ENCODE measurements around the gene PTPRM. TPM values are rescaled to one million over a fixed set of nuclear protein-coding genes. Genes with fewer than 3 reads are reported as not detected.

Gene PTPRM
- total and polyA plus RNA-seq, 2 of the 4 experiments (the other 2 are of a cell fraction), result 28.3 to 51.2 TPM

DNA sequence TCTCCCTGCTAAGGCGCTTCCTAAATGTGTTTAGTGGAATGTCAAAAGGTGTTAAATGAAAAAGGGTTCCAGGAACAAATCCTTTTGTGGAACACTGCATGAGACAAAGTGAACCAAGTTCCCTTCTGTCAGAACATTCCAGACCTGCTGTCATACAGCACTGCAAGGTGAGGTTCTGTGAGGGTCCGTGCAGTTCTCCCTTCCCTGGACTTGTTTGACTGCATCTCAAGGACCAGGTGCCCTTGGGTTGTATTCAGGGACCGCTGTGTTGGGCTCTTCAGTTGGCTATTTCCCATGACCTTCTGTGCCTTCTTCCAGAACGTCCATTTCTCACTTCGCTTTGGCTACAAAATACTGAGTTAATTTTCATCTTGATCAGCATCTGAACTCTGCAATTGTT lies 328.2 kb downstream of the PTPRM start:
- Histone ChIP-seq H3K9me3 (ENCODE audit: control insufficient read depth, insufficient read depth, low read length) (no peaks in the 10 kb centered on the region), H3K9ac (ENCODE audit: low read depth, low read length) (no peak overlapping the region), H4K8ac (ENCODE audit: low read depth in 2 of 2, low read length in 2 of 2) (no peak overlapping the region), H2AK5ac (ENCODE audit: low read depth, low read length) (no peak overlapping the region), H2AK9ac (replicated peaks; ENCODE audit: low read depth, low read length, poor library complexity) (no peak overlapping the region), H3K14ac (replicated peaks; ENCODE audit: low read depth, low read length) (no peak overlapping the region), H4K91ac (ENCODE audit: insufficient read depth, low read depth, low read length) (no peak overlapping the region), H3K4ac (ENCODE audit: low read depth, low read length) (no peak overlapping the region; the same call in 1 of the 2 replicates), H2BK20ac (ENCODE audit: low read depth, low read length) (no peak overlapping the region), H2BK15ac (ENCODE audit: low read depth, low read length) (no peak overlapping the region), H3K9me1 (ENCODE audit: insufficient read depth, low read length) (no peaks in the 10 kb centered on the region; the same call in 1 of the 2 replicates), H3K4me1 (ENCODE audit: control insufficient read depth, insufficient read depth, low read length) (no peaks in the 10 kb centered on the region), H2BK5ac (ENCODE audit: low read depth, low read length, poor library complexity, severe bottlenecking) (no peak overlapping the region), H3K4me2 (ENCODE audit: low read depth, low read length) (no peak overlapping the region), H4K5ac (ENCODE audit: low read depth, low read length) (no peak overlapping the region), H3K56ac (ENCODE audit: extremely low read depth, insufficient read depth, low read length) (no peak overlapping the region), H3K36me3 (ENCODE audit: control insufficient read depth, insufficient read depth, low read length) (no peaks in the 10 kb centered on the region), H3K79me1 (ENCODE audit: low read depth in 1 of 2, low read length in 2 of 2) (peaks cover 4 to 8% of the 10 kb centered on the region in 2 experiments; a peak in 1 of 4 replicates), H3K4me3 (ENCODE audit: insufficient read depth, low read depth, low read length) (no peak overlapping the region), H3K27ac (ENCODE audit: insufficient read depth, low read length) (no peak overlapping the region), H3K27me3 (ENCODE audit: control insufficient read depth, insufficient read depth, low read length) (no peaks in the 10 kb centered on the region), H3K18ac (ENCODE audit: low read depth, low read length) (no peak overlapping the region), H2AFZ (replicated peaks; ENCODE audit: low read length, poor library complexity) (no peak overlapping the region), H3K23ac (ENCODE audit: low read depth, low read length) (no peak overlapping the region), H2BK120ac (ENCODE audit: low read depth, low read length) (no peak overlapping the region), H4K20me1 (ENCODE audit: insufficient read depth, low read length) (no peaks in the 10 kb centered on the region)
- ChIA-PET CTCF (no interaction called here), POLR2A (ENCODE audit: unreplicated experiment) (no interaction called here)
- DNase-seq, result no peak
- intact Hi-C loops (cut with micrococcal nuclease) (no loop called here), dilution Hi-C loops (cut with HindIII; ENCODE audit: low sequenced_read_pairs, unreplicated experiment) (no loop called here), in situ Hi-C loops (cut with MboI; ENCODE audit: low sequenced_read_pairs) (no loop called here)
- ATAC-seq (ENCODE audit: low read depth), result no peak
- no TSS peak for BruUV-seq (replicated peaks)
- TF ChIP-seq RCOR1 (IDR thresholded peaks at IDR 0.05; ENCODE audit: insufficient replicate concordance, low read length) (no peak), SMC3 (IDR thresholded peaks at IDR 0.05; ENCODE audit: low read depth, low read length) (no peak), FOS (IDR thresholded peaks at IDR 0.05; ENCODE audit: low read depth, low read length) (no peak), RAD21 (IDR thresholded peaks at IDR 0.05; ENCODE audit: low read length) (no peak), POLR2A (IDR thresholded peaks at IDR 0.05; ENCODE audit: low read depth, low read length) (no peak), CEBPB (IDR thresholded peaks at IDR 0.05; ENCODE audit: low read depth, low read length) (no peak), NFE2L2 (IDR thresholded peaks at IDR 0.05; ENCODE audit: low read depth, low read length) (no peak), BHLHE40 (IDR thresholded peaks at IDR 0.05; ENCODE audit: low read depth, low read length) (no peak), MXI1 (IDR thresholded peaks at IDR 0.05; ENCODE audit: borderline replicate concordance, low read depth, low read length) (no peak), MAFK (IDR thresholded peaks at IDR 0.05; ENCODE audit: low read depth, low read length) (no peak)
- TF ChIP-seq, protein P1, sequence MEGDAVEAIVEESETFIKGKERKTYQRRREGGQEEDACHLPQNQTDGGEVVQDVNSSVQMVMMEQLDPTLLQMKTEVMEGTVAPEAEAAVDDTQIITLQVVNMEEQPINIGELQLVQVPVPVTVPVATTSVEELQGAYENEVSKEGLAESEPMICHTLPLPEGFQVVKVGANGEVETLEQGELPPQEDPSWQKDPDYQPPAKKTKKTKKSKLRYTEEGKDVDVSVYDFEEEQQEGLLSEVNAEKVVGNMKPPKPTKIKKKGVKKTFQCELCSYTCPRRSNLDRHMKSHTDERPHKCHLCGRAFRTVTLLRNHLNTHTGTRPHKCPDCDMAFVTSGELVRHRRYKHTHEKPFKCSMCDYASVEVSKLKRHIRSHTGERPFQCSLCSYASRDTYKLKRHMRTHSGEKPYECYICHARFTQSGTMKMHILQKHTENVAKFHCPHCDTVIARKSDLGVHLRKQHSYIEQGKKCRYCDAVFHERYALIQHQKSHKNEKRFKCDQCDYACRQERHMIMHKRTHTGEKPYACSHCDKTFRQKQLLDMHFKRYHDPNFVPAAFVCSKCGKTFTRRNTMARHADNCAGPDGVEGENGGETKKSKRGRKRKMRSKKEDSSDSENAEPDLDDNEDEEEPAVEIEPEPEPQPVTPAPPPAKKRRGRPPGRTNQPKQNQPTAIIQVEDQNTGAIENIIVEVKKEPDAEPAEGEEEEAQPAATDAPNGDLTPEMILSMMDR (conservative IDR thresholded peaks at IDR 0.05; ENCODE audit: low read depth, low read length), result no peak
- TF ChIP-seq, protein P2, sequence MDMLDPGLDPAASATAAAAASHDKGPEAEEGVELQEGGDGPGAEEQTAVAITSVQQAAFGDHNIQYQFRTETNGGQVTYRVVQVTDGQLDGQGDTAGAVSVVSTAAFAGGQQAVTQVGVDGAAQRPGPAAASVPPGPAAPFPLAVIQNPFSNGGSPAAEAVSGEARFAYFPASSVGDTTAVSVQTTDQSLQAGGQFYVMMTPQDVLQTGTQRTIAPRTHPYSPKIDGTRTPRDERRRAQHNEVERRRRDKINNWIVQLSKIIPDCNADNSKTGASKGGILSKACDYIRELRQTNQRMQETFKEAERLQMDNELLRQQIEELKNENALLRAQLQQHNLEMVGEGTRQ (IDR thresholded peaks at IDR 0.05; ENCODE audit: low read depth, low read length), result no peak
- WGBS, 2 experiments (ENCODE audit: extremely low coverage in 2 of 2, insufficient read length in 1 of 2), result 92% methylated on average over 2 of the region's 5 CpGs; no CpG with 5 or more reads in 1 of the 2 experiments
